GM10266 (cell line): Measurements from ENCODE around the gene CES5A.

Experiments
- DNase-seq: peaks from one replicate; pipeline ENCODE4 v3.0.0; 2012; ENCODE audit errors: extremely low spot score
- TF ChIP-seq, protein P1 (sequence below): IDR thresholded peaks from 2 replicates; pipeline ENCODE4 v1.5.1; 2012; ENCODE audit warnings: mild to moderate bottlenecking, low read depth; ENCODE audit not compliant: control insufficient read depth, insufficient read depth; ENCODE audit errors: missing control alignments

The CES5A gene

GRCh38 chr16:55901566-55902217, 26.5 kb upstream of the CES5A start:
- no peak for DNase-seq

GRCh38 chr16:55900616-55901393, 25.6 kb upstream of the CES5A start:
- TF ChIP-seq, protein P1, sequence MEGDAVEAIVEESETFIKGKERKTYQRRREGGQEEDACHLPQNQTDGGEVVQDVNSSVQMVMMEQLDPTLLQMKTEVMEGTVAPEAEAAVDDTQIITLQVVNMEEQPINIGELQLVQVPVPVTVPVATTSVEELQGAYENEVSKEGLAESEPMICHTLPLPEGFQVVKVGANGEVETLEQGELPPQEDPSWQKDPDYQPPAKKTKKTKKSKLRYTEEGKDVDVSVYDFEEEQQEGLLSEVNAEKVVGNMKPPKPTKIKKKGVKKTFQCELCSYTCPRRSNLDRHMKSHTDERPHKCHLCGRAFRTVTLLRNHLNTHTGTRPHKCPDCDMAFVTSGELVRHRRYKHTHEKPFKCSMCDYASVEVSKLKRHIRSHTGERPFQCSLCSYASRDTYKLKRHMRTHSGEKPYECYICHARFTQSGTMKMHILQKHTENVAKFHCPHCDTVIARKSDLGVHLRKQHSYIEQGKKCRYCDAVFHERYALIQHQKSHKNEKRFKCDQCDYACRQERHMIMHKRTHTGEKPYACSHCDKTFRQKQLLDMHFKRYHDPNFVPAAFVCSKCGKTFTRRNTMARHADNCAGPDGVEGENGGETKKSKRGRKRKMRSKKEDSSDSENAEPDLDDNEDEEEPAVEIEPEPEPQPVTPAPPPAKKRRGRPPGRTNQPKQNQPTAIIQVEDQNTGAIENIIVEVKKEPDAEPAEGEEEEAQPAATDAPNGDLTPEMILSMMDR = no peak
- DNase-seq = no peak

More at GRCh38 chr16:55901566-55902217, 26.5 kb upstream of the CES5A start:
- TF ChIP-seq, protein P1 = no peak

- TF ChIP-seq, protein P1 = no peak
- DNase-seq = no peak
These were observed 24.7 kb upstream of the CES5A start for GRCh38 chr16:55899857-55900256.

DNA sequence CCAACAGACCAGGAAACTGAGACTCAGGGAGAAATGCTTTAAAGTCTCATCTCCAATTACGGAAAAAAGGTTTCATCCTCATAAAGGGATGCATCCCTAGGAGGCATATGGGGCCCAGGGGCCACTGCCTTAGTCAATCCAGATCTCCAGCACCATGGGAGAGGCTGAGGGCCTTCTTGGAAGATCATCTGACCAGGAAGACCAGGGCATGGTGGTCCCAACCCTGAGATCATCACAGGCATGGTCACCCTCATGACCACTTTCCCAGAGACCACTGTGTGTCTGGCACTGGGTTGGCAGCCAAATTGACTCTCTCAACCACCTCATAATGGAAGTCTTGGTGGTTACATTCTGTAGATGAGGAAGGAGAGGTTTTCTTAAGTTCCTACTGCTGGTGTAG, 23.4 kb upstream of the CES5A start:
- TF ChIP-seq, protein P1 = no peak
- DNase-seq = no peak

- no peak for DNase-seq
- TF ChIP-seq, protein P1 = no peak
These were observed 17.6 kb upstream of the CES5A start for GRCh38 chr16:55892821-55893220.

GRCh38 chr16:55889518-55889917, 14.3 kb upstream of the CES5A start:
- TF ChIP-seq, protein P1 = no peak
- no peak for DNase-seq

DNA sequence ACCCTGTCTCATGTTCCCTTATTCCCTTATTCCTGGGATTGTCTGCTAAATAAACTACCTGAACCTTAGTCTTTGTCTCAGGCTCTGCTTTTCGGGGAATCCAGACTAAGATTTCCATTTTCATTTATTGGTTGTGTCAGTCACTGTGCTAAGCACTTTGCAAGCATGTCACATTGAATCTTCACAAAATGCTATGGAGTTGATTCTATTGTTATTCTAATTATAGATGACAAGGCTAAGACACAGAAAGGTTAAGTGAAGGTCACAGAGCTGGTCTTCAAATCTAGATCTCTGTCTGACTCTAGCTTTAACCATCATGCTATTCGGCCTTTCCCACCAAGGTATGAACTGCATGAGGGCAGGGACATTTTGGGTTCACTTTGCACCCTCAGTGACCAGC, 13.4 kb upstream of the CES5A start:
- no peak for DNase-seq
- TF ChIP-seq, protein P1 = no peak
